Gastrocnemius medialis (tissue), 4 donors: ENCODE results near the gene SORT1.
"Not testable (repeated sequence)": the region's sequence is repeated elsewhere in the genome, so short reads cannot be mapped to it uniquely, and the experiment has no call there.

Experiments used
- POLR2A ChIP-seq, 2 donors: fragments of 450-650 bp; IDR thresholded peaks; one replicate each; pipeline ENCODE4 v1.6.1; 2017; ENCODE audit warnings: antibody characterized with exemption in 2 of 2, mild to moderate bottlenecking in 2 of 2, moderate library complexity in 2 of 2
- TF ChIP-seq, protein P1 (sequence below), 5 experiments: fragments of 450-650 bp in 3 of 5; fragments of 200-600 bp in 2 of 5; sonication (generic) in 2 of 5; IDR thresholded peaks in 4 of 5; conservative IDR thresholded peaks in 1 of 5; 1 replicate in 4 of 5; 2 replicates in 1 of 5; pipeline ENCODE4 v1.5.1; 2016 to 2019; ENCODE audit warnings: antibody characterized with exemption in 5 of 5, mild to moderate bottlenecking in 3 of 5, moderate library complexity in 3 of 5

DNA sequence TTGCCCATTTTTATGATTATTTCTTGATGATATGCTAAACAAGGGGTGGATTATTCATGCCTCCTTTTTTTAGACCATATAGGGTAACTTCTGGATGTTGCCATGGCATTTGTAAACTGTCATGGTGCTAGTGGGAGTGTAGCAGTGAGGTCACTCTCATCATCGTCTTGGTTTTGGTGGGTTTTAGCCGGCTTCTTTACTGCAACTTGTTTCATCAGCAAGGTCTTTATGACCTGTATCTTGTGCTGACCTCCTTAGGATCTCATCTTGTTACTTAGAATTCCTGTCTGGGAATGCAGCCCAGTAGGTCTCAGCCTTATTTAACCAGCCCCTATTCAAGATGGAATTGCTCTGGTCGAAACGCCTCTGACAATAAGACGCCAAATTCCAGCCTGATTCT lies 111.0 kb downstream of the SORT1 start:
- TF ChIP-seq, protein P1, sequence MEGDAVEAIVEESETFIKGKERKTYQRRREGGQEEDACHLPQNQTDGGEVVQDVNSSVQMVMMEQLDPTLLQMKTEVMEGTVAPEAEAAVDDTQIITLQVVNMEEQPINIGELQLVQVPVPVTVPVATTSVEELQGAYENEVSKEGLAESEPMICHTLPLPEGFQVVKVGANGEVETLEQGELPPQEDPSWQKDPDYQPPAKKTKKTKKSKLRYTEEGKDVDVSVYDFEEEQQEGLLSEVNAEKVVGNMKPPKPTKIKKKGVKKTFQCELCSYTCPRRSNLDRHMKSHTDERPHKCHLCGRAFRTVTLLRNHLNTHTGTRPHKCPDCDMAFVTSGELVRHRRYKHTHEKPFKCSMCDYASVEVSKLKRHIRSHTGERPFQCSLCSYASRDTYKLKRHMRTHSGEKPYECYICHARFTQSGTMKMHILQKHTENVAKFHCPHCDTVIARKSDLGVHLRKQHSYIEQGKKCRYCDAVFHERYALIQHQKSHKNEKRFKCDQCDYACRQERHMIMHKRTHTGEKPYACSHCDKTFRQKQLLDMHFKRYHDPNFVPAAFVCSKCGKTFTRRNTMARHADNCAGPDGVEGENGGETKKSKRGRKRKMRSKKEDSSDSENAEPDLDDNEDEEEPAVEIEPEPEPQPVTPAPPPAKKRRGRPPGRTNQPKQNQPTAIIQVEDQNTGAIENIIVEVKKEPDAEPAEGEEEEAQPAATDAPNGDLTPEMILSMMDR (IDR thresholded peaks at IDR 0.05 in 4 of 5, conservative IDR thresholded peaks at IDR 0.05 in 1 of 5) = not testable (repeated sequence)
- TF ChIP-seq POLR2A (IDR thresholded peaks at IDR 0.05) = not testable (repeated sequence)
